NCI-H345 treated with DMSO at 0.1 percent for 48 hours (cell line): ENCODE measurements around the gene SYNDIG1.
"Not testable (repeated sequence)": the region's sequence is repeated elsewhere in the genome, so short reads cannot be mapped to it uniquely, and the experiment has no call there.

Experiments
- DNase-seq: peaks from one replicate; lab custom pipeline; 2025; ENCODE audit not compliant: unreplicated experiment; lab: John Stamatoyannopoulos, UW

SYNDIG1 gene

DNA sequence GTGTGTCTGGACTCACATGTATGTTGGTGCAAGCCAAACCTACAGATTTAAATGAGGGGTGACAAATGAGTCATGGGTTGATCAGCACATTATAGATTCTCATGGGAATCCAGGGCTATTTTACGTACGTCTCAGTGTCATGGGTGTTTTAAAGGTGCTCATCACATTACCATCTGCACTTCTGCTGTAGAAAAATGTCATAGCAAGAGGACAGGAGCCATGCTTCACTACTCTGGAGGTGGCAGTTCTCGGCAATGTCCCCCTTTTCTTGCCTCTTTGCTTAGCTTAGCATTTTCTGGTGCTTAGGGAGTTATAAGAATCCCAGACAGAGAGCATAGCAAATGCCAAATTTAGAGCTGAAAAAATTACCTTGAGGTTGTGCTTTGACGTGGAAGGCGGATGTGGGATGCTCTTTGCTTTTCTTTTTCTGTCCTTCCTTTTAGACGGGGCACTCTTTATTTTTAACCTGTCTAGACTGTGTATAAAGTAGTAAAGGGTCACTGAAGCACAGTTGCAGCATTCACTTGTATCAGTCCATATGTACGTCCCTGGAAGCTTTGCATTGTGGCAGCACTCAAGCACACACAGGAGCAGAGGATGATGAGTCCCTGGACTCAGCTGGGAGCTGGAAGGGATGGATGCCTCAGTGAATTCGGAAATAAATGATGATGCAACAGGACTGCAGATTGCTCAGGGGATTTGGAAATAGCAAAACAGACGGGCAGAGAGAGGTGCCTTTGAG, 139.7 kb downstream of the SYNDIG1 start:
- no peak for DNase-seq

DNA sequence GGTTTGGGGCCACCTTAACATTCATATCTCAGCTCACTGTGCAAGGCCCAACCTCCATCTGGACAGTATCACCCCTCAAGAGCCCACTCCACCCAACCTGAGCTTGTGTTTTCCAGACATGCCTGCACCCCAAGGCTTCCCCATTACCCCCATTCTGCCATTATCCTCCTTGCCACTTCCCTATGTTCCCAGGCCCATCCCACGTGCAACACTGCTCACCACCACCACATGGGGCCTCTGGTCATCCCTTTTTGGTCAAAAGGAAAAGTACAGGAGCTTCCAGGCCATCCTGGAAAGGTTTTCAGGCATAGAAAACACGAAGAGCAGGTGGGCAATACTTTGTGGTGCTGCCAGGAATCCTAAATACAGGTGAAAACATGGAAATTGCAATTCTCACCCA, 140.3 kb downstream of the SYNDIG1 start:
- no peak for DNase-seq

DNA sequence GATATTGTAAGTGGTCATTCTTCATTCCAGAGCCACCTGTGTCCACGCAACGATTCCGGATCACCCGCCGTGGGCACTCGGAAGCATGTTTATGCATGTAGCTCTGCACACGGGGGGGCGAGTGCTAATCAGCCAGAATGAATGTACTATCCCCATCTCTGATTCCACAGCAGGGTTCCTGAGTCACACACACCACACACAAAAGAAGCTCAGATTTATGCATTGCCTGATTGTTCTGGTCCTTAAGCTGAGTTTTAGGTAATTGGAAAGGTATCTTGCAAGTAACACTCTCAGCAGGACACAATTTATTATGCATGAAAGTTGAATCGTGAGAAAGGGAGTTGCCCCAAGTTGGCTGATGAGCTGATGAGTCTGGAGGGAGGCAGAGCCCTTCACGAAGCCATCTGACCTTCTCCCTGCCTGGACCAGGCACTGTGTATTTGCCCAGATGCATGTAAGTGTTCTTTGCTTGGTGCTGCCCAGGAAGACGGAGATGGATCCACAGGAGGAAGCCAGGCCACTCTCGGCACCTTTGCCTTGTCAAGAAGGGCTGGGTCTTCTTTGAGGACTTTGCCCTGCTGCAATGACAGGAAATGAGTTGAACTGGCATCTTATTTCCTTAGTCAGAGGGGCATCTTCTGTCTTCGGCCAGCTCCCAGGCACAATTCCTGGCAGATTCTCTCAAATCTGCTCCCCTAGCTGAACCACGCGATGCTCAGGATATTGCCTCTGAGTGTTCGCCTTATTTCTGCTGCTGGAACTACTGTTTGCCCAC, 141.1 kb downstream of the SYNDIG1 start:
- DNase-seq, result no peak

DNA sequence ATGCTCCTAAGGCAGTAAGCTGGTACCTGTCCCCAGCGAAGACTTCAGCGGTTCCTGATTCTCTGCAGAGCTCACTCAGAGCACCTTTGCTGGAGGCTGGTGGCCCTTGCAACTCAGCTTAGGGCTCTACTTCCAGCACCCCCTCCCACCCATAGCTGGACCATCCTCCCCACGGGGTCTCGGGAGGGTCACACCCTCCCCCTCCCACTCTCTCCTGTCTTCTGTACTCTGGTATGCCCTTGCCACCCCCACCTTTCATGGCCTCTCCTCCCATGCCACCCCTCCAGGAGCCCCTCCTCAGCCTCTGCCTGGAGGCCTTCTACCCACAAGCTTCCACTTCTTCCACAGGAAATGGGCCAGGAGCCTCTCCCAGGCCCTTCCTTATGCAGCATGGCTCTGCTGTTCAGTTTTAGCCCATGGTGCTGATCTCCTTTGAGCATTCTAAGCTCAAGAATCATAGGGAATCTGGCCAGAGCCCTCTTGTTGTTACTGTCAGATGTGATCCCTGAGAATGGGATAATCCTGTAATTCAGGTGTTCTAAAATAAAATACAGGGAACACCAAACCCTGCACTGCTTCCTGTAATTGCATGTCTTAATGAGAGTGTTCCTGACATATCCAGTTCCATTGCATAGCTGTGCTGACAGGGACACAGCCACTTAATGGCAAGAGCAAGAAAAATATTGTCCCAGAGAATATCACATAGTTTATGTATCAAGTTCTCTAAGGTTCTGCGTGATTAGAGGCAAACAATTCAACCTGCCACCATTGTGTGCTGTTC, 142.1 kb downstream of the SYNDIG1 start:
- DNase-seq, result no peak

DNA sequence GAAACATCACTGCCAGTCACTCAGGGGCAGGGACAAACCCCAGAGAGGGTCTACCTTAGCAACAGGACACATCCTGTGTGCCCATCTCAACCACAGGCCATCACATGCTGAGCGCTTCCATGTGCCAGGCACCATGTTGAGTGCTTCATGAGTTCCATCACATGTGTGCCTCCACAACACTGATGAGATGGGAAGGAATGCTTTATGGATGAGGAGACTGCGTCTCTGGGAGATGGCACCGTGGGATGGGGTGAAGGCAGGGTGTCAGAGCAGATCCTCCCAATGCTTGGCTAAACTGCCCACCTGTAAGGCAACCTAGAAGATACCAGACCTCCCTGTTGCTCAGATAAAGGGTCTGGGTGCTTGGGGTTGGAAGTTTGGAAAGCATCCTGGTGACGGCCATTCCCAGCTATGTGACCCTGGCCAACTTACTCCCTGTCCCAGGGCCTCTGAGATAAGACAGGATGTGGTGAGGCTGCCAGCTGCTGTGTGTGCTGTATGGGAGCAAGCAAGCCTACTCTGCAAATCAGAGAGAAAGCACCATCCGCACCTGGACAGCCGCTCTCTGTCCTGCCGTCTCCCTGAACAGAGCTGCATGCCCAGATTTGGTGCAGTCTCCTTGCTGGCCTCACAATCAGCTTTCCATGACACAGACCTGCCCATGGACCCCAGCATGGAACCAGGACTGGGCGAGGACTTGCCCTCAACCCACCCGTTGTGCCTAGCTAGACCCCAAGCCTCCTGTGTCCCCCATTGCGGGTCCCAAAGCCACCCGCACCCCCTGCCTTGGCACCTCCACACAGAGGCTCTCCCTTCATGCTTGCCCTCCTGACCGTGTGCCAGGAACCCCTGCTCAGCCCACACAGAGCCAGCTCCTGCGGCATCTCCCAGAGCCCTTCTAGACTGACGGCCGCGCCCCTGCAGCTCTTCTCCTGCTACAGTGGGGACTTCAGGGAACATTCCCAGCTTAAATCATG, 143.7 kb downstream of the SYNDIG1 start:
- no peak for DNase-seq

DNA sequence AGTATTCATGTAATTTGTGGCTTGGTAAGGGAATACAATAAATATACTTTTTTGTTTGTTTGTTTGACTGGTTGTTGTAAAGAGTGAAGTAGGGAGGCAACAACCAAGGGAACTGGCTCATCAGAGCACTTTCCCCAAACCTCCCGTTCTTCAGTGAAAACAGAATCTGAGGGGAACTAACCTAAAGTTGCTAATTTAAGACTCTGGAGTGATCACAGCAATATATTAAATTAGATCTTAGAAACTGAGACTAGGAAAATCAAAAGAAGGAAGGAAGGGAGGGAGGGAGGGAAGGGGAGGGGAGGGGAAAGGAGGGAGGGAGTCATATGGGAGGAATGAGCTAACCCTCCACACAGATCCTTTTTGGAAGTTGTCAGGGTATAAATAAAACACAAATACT, 144.9 kb downstream of the SYNDIG1 start:
- no peak for DNase-seq

DNA sequence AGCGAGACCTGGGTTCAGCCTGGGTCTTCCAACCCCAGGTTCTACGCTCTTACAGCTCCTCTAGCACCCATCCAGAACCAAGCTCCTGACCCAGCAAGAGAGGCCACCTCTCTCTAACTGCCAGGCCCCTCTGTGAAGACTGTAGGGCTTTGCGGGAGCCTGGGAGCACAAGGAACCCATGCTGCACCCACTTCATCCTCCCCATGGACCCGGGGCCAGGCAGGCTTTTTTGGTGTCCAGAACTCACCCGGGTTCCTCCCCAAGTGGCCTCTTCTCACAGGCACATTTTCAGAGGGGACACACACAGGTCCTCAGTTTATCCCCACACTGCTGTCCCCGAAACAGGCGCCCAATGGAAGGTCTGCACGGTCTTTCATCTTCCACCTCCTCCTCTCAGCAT, 145.9 kb downstream of the SYNDIG1 start:
- no peak for DNase-seq

DNA sequence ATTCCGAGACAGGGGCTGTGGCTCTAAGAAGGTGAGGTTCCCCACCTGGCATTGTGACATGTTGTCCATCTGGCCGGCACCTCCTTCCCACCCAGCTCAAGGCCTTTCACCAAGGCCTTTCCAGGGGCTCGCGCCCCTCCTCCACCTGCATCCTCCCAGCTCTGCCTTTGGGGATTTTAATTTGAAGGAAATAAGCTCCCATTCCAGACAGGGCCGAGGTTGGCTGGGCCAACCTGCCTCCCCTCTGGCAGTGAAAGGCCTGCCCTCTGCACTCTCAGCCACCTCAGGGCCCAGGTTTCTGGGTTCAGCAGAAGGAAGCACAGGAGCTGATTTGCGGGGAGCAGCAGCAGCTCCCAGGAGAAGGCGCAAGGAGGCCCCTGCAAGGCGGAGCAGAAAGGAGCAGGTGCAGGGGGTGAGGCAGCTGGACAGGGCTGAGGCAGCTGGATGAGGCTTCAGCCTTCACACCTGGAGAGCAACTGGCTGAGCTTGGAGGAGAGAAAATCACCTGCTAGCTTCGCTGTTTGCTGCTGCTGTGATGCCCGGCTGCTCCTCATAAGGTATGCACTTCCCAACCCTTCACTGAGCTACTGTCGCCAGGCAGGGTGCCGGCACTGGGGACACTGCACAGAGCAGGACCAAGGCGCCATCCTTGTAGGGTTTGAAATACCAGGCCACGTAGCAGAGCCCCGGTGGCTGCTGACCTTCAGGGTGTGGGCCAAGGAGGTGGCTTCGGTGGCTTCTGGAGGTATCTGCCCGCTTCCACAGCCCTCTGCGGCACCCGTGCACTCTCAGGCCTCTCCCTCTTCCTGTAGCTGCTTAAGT, 147.0 kb downstream of the SYNDIG1 start:
- peak; percentile 8 for DNase-seq

DNA sequence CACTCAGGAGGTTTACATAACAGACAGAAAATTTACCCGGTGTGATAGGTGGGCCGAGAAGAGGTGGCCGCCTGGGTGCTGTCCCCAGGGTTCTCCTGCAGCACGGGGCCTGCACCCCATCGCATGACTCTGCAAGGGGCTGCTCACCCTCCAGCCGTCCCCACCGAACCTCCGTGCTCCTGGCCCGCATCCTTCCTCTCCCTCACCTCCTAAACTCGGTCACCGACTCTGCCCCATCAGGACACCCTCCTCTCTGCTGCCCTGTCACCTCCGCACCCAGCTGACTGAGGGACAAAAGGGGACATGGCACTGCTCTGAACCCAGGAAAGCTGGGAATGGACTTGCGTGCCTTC, 147.6 kb downstream of the SYNDIG1 start:
- no peak for DNase-seq

DNA sequence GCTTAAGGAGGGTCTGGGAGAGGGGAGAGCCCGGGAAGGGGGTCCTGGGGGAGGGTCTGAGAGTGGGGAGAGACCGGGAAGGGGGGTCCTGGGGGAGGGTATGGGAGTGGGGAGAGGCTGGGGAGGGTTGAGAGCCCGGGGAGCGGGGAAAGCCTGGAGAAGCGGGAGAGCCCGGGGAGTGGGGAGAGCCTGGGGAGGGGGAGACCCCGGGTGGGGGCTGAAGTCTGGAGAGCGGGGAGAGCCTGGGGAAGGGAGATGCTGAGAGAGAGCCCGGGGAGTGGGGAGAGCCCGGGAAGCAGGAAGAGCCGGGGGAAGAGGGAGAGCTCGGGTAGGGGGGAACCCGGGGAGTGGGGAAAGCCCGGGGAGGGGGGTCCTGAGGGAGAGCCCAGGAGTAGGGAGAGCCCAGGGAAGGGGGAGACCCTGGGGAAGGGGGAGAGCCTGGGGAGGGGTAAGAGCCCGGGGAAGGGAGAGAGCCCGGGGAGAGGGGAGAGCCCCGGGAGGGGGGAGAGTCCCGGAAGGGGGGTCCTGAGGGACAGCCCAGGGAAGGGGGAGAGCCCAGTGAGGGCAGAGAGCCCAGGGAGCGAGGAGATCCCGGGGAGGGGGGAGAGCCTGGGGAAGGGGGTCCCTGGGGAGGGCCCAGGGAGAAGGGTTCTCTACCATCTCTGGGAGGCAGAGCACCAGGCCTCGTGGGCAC, 148.5 kb downstream of the SYNDIG1 start:
- DNase-seq, result no peak

DNA sequence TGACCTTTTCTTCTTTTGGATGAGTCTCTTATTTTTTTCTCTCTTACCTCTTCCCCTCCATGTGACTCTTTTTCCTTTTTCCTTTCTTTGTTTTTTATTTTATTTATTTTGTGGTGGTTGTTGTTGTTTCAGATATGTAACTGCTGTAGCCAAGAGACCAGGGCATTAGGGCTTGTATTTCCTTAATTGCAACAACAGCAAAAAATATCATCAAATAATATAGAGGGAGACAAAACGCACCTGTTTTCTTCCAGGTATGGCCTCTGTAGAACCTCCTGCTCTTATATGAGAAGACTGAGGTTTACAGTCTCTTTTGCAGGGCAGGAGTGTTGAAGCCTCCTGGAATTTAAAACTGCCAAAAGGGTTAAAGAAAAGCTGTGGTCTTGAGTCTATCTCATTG, 149.3 kb downstream of the SYNDIG1 start:
- no peak for DNase-seq

DNA sequence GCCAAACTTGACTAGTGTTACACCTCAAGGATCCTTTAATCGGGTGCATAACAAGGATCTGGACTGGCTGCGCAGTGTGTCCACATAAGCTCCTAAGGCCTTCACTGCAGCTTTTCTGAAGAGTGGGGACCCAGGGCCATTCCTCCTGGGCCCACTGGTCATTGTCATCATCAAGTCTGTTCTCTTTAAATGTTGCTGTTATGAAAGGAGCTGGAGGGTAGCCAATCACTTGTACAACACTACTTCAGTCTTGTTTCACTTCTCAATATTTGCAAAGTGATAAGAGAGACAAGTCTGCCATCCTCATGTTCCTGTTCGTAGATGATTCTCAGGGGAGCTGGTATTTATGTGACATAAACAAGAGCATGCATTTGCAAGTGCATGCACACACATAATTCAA, 149.8 kb downstream of the SYNDIG1 start:
- DNase-seq, result no peak

DNA sequence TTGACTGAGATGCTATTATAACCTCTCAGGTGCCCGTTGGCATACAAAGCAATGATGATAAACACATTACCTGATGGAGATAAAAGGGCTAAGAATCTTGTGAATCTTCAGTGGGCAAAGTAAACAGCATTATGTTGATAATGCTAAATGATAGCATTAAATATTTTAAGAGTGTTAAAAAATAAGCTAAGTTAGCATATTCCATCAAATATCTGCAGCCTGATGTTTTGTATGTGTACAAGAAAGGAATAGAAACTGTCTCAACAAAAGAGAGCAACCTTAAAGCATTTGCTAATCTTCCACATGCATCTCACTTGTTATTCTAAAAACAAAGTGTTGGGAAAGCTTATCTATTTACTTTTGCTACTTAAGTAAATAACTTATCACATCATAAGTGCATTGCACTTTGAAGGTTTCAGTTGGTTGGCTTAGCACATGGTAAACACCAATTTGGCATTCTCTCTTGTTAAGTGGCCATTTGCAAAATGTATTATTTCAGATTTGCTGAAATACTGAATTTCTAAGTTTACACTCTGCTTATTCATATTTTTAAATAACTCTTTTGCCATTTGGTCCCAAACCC, 151.6 kb downstream of the SYNDIG1 start:
- peak; percentile 57 for DNase-seq

DNA sequence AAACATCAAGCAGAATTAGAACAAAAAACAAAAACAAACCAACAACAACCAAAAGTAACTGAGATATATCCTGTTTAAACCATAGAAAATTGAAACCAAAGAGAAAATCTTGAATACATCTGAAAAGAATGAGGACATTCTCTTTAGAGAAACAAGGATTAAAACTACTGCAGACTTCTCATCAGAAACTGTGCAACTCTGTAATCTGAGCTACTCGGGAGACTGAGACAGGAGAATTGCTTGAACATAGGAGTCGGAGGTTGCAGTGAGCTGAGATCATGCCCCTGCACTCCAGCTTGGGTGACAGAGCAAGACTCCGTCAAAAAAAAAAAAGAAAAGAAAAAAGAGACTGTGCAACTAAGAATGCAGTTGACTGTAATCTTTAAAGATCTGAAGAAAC, 153.4 kb downstream of the SYNDIG1 start:
- DNase-seq, result no peak

DNA sequence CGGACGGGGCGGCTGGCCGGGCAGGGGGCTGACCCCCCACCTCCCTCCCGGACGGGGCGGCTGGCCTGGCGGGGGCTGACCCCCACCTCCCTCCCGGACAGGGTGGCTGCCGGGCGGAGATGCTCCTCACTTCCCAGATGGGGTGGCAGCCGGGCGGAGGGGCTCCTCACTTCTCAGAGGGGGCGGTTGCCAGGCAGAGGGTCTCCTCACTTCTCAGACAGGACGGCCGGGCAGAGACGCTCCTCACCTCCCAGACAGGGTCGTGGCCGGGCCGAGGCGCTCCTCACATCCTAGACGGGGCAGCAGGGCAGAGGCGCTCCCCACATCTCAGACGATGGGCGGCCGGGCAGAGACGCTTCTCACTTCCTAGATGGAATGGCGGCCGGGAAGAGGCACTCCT, 156.7 kb downstream of the SYNDIG1 start:
- DNase-seq, result not testable (repeated sequence)

DNA sequence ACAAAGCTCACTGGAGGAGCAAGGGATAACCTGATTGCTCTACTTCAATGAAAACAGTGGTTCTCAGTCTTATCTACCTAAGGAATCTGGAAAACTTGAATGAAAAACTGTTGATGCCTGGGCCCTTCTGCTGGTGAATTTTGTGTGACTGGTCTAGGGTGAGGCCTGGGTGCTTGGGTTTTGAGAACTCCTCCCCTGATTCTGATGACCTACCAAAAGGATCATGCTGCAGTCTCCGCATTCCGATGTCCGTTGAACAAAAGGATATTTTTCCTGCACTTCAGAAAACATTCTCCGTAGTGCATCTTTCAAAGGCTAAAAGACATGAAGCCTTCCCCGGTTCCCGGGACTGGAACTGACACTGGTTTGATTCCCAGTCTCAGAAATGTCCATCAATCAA, 157.9 kb downstream of the SYNDIG1 start:
- no peak for DNase-seq

DNA sequence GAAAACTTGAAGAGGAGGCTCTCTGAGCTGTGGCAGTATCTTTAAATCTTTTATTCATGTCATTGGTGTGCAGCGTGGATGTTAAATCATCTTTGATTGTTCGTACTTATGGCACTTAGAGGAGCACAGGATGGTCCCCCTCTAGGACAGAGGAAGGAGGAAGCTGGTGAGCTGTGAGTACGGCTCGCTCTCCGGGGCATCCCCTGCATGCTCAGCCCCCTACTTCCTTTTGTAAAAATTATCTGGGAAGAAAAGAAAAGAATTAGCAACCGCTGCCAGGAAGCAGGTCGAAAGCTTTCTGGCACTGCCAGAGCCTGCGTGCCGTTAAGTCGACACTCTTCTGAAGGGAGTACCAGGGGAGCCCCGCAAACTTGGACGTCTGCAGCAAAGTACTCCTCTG, 158.5 kb downstream of the SYNDIG1 start:
- DNase-seq, result no peak

DNA sequence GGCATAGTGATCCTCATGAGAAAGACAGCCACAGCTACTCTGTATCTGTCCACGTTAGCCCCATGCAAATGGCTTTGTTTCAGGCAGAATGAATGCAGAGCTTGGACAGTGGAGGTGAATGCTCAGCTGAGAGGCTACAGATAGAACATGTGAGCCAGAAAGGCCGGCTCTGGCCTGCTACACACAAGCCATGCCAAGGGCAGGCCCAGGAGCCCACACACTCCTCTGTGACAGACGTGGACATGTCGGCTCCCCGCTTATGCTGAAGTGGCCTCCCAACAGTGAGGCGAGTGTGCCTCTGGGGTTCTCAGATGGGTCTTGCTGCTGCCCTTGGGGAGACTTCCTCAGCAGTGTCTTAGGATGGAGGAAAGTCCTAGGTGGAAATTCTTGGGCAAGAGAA, 159.6 kb downstream of the SYNDIG1 start:
- no peak for DNase-seq

DNA sequence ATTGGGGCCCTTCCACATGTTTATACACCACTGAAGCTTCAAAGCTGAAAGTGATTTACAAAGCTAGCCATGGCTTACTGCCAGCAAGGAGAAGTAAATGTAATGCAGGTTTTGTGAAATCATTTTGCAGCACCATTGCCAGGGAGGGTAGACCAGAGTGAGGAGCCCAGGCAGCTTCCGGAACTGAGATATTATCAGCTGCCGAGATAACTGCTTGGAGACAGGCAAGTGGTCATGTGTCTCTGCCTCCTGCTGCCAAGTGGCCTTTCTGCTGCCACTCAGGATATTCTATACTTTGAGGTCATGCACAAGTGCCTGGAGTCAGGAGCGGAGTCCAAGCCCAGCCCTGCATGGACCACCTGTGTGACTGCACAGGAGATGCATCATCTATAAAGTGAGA, 160.2 kb downstream of the SYNDIG1 start:
- DNase-seq, result no peak
